ENCODE measurements around the gene CREB5.

GRCh38 chr7:28711114-28711513 is 298.8 kb downstream of the CREB5 start:
- TF ChIP-seq POLR2A (IDR thresholded peaks at IDR 0.05; ENCODE audit: low read depth, low read length) (no peak), TAF1 (IDR thresholded peaks at IDR 0.05; ENCODE audit: borderline replicate concordance, low read depth, low read length) (no peak), POLR2AphosphoS5 (IDR thresholded peaks at IDR 0.05; ENCODE audit: low read depth, low read length) (no peak)

Data from GM12892 (cell line).